Measurements from ENCODE around the gene ZMYM5. TPM values are rescaled to one million over a fixed set of nuclear protein-coding genes. Genes with fewer than 3 reads are reported as not detected.

Gene ZMYM5
- total and polyA plus RNA-seq, 2 of the 8 experiments (the other 6 are each of a cell fraction or from before 2014, with no cell fraction given): 4.9 to 7.9 TPM

- Histone ChIP-seq H2BK12ac (ENCODE audit: low read depth, low read length) (no peak overlapping the region), H3K23me2 (ENCODE audit: low read depth, low read length) (peaks cover 1% of the 10 kb centered on the region; the same call in 1 of the 2 replicates), H3K23ac (ENCODE audit: insufficient read length) (no peak overlapping the region), H4K91ac (replicated peaks; ENCODE audit: insufficient read length, low read length) (peak overlapping the region; percentile 81), H3K79me1 (ENCODE audit: low read depth, low read length) (no peaks in the 10 kb centered on the region), H3K27me3 (replicated peaks in 1 of 4; ENCODE audit: control insufficient read depth in 3 of 4, extremely low read depth in 1 of 4, insufficient read depth in 3 of 4, low read length in 3 of 4) (no peaks in the 10 kb centered on the region), H3K9ac (replicated peaks in 1 of 4; ENCODE audit: extremely low read depth in 1 of 4, low read depth in 3 of 4, low read length in 3 of 4) (peak overlapping the region in 2 of 4 experiments; percentile 75 to 79; a peak in 3 of 7 replicates), H4K20me1 (replicated peaks in 1 of 2; ENCODE audit: control insufficient read depth in 1 of 2, insufficient read depth in 2 of 2, low read length in 2 of 2) (no peaks in the 10 kb centered on the region), H3K4ac (replicated peaks; ENCODE audit: insufficient read length, low read depth, low read length) (no peak overlapping the region), H2AFZ (ENCODE audit: low read length) (no peak overlapping the region), H3K14ac (ENCODE audit: insufficient read length) (no peak overlapping the region), H4K5ac (ENCODE audit: insufficient read length, low read depth, low read length) (peak overlapping the region; percentile 91), H3K4me1 (replicated peaks in 1 of 4; ENCODE audit: control insufficient read depth in 3 of 4, insufficient read depth in 4 of 4, low read length in 3 of 4) (0 out of 7 replicates have a peak, but pooled peaks cover 0 to 2% (median 0%) of the 10 kb centered on the region in 4 experiments), H3K4me2 (ENCODE audit: insufficient read depth in 1 of 2, low read depth in 2 of 2, low read length in 2 of 2) (peak overlapping the region; percentile 55 to 73), H3K56ac (replicated peaks; ENCODE audit: insufficient read length, low read depth, low read length) (peak overlapping the region; percentile 59), H2BK120ac (replicated peaks; ENCODE audit: low read depth, low read length) (no peak overlapping the region), H3K36me3 (ENCODE audit: control insufficient read depth in 2 of 4, insufficient read depth in 4 of 4, low read length in 3 of 4) (no peaks in the 10 kb centered on the region), H2BK15ac (ENCODE audit: low read length) (no peak overlapping the region), H3K9me3 (ENCODE audit: insufficient read depth in 2 of 2, low read depth in 1 of 2, low read length in 1 of 2) (no peaks in the 10 kb centered on the region), H2BK5ac (ENCODE audit: low read depth, low read length) (peak overlapping the region; percentile 88), H3K18ac (ENCODE audit: extremely low read depth, low read length) (peak overlapping the region; percentile 83), H3K79me2 (ENCODE audit: control insufficient read depth in 1 of 2, insufficient read depth in 2 of 2, low read length in 2 of 2) (peaks cover 5 to 18% of the 10 kb centered on the region in 2 experiments), H2AK5ac (ENCODE audit: low read depth, low read length) (no peak overlapping the region), H3K27ac (ENCODE audit: low read depth, low read length) (peak overlapping the region; percentile 74; the same call in 1 of the 2 replicates), H3K4me3 (ENCODE audit: extremely low read depth in 1 of 4, insufficient read depth in 2 of 4, low read depth in 3 of 4, low read length in 4 of 4) (peak overlapping the region; percentile 39 to 89 (median 70)), H2BK20ac (ENCODE audit: low read length) (no peak overlapping the region), H4K8ac (ENCODE audit: extremely low read depth, insufficient read depth, low read length) (peak overlapping the region; percentile 97)
- FAIRE-seq: peak; percentile 81
- WGBS, 2 experiments (ENCODE audit: extremely low coverage in 1 of 2, insufficient coverage in 1 of 2, insufficient read length in 1 of 2, insufficient replicate concordance in 2 of 2, low coverage in 1 of 2, low lambda C conversion rate in 2 of 2, missing lambda C conversion rate in 1 of 2): 43% methylated on average over 23 of the region's 26 CpGs; no CpG with 5 or more reads in 1 of the 2 experiments
- CTCF ChIA-PET (ENCODE audit: partially characterized antibody): interaction anchor here (0.7 to 2.6 kb wide), 15 partner anchors 10 to 504 kb away, joined by 3 to 16 read pairs (median 4); no protein-coding TSS in a partner anchor
- TF ChIP-seq RAD21 (IDR thresholded peaks at IDR 0.05 in 1 of 2, conservative IDR thresholded peaks at IDR 0.05 in 1 of 2; ENCODE audit: low read depth in 2 of 2, low read length in 2 of 2) (peak in 1 of 2 experiments; percentile 7; a peak in 2 of 4 replicates), CTCF (IDR thresholded peaks at IDR 0.05; ENCODE audit: control extremely low read depth in 1 of 3, insufficient read depth in 1 of 3, low read depth in 1 of 3, low read length in 3 of 3) (peak in 2 of 3 experiments; percentile 32 to 46; a peak in 3 of 4 replicates), SIRT6 (IDR thresholded peaks at IDR 0.05; ENCODE audit: low read length) (no peak), POLR2AphosphoS5 (IDR thresholded peaks at IDR 0.05; ENCODE audit: low read depth, low read length) (peak; percentile 32; the same call in 1 of the 2 replicates)
- POLR2A ChIA-PET (ENCODE audit: partially characterized antibody): interaction anchor here (0.5 to 2.5 kb wide), 8 partner anchors 10 to 122 kb away, joined by 3 to 12 read pairs (median 4); no protein-coding TSS in a partner anchor
- no peak for DNase-seq (ENCODE audit: low read depth in 1 of 2, low spot score in 2 of 2)
Measured at GRCh38 chr13:19864746-19865309, 1.4 kb upstream of the ZMYM5 start.

All from H1 (cell line).